ENCODE results near the gene STK33. TPM values are rescaled to one million over a fixed set of nuclear protein-coding genes. Genes with fewer than 3 reads are reported as not detected.
"Not testable (repeated sequence)": the region's sequence is repeated elsewhere in the genome, so short reads cannot be mapped to it uniquely, and the experiment has no call there.

STK33 gene
- total RNA-seq, 1 donor from 2014 or later: 0.40 TPM

DNA sequence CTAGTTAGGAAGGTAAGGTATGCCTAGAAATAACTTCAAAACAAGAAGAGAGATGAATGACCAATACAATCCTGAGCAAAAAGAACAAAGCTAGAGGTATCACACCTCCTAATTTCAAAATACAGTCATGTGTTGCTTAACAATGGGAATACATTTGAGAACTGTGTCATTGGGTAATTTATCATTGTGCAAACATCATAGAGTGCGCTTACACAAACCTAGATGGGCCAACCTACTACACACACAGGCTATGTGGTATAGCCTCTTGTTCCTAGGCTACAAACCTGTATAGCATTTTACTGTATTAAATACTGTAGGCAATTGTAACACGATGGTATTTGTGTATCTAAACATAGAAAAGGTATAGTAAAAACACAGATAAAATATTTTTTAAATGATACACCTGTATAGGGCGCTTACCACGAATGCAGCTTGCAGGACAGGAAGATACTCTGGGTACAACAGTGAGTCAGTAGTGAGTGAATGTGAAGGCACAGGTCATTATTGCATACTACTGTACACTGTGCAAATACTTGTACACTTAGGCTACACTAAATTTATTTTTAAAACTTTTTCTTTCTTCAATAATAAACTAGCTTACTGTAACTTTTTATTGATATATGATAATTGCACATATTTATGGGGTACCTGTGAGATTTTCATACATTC, 48.2 kb downstream of the STK33 start:
- no peak for ATAC-seq

DNA sequence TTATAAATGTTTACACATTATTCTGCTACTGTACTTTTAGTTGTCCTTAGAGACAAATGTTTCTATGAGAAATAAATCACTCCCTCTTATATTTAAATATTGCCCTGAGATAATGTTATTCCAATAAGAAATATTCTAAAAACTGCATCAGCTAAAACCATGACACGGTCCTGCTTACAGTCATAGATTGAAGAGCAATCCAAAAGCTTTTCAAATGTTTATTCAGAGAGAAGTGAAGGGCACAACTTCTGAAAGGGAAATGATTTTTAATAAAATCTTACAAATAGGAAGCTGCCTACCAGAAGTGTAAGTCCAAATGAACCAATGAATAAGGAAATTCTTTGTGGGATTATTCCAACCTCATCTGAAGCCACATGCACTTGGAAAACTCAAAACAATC, 49.2 kb downstream of the STK33 start:
- DNase-seq (ENCODE audit: low spot score): no peak
- ATAC-seq: no peak

More for the DNA sequence above, 48.2 kb downstream of the STK33 start:
- no peak for DNase-seq (ENCODE audit: low spot score)

DNA sequence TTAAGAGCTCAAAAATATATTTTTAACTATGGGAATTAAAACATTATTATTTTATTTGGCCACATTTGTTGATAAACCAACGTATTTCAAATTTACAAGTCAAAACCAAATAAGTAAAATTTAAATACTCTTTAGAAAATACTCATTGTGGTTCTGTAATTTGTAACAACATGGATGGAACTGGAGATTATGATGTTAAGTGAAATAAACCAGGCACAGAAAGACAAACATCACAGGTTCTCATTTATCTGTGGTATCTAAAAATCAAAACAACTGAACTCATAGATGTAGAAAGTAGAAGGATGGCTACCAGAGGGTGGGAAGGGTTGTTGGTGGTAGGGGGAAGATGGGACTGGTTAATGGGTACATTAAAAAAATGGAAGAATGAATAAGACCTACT, 50.8 kb downstream of the STK33 start:
- ATAC-seq: no peak
- no peak for DNase-seq (ENCODE audit: low spot score)

DNA sequence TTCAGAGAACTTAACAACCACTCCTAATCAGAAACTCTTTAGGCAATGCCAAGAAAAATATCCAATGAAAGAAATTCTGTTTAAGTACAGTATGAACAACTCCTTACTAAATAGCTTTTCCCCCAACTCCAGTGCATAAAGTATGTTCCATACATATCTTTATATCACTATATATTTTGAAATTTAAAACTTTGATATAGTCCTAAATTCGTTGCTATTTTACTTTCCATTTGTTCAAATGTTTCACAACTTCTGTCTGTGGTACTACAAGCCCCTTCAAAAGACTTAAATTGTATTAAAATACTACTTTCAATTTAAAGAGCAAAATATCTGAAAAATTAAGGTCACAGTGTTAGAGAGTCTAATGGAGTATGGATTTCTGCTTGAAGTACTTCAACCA, 52.6 kb downstream of the STK33 start:
- no peak for ATAC-seq
- no peak for DNase-seq (ENCODE audit: low spot score)

DNA sequence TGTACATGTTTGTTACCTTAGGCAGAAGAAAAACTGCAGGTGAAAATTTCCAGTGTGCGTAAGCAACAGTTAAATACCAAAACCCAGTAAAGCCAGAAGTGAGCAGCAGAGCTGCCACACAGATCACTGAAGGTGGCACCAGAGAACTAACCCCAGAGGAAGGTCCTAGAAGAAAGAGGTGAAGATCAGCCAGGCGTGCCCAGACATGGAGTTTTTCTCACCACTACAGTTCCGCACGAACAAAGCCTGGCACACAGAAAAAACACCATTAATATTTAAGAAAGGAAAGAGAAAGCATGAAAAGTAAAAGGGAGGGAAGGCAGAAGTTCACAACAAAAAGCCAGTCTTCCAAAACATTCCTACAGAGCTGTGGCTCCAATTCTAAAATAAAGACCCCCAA, 60.7 kb downstream of the STK33 start:
- no peak for ATAC-seq
- DNase-seq (ENCODE audit: low spot score): no peak

DNA sequence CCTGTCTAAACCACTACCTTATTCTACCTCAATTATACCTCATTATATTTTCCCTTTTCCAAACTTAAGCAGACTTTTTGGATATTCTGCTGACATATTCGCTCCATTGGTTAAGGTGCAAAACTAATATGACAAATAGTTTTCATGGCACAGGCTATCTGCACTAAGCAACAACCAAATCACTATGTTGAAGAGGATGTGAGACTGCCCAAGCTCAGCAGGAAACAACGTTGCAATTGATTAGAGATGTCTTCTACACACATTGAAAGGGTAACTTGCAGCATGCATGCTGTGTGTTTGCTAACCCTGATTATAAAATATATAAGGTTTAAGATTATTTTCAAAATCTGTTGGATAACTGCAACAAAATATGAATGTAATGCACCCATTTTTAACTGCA, 61.6 kb downstream of the STK33 start:
- DNase-seq (ENCODE audit: low spot score): no peak
- ATAC-seq: no peak

DNA sequence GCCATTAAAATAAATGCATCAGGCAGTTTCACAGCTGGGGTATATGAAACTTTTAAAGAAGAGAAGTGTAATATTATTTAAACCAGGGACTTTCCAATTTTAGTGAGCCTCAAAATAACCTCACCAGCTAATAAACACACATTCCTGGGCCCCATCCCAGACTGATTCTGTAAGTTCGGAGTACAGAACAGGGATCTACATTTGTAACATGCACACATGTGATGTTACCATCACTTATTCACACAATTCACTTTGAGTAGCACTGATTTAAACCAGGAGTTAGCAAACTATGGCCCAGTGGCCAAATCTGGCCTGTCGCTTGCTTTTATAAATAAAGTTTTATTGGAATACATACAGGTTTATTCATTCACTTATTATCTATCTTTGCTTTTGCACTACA, 62.0 kb downstream of the STK33 start:
- DNase-seq (ENCODE audit: low spot score) (no peak), ATAC-seq (no peak)

DNA sequence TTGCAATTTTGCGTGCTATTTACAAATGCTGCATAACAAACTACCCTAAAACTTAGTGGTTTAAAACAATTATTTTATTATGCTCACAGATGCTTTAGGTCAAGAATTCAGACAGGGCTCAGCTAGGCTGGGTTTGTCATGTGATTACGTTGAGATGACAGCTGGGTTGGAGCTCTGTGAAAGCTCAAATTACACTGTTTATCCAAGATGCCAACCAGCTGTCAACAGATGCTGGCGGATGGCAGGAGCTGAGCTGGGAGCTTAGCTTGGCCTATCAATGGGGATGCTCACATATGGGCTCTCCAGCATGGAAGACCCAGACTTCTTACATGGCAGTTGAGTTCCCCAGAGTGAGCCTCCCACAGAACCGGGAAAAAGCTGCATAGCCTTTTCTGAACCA, 62.7 kb downstream of the STK33 start:
- no peak for ATAC-seq
- DNase-seq (ENCODE audit: low spot score): no peak

DNA sequence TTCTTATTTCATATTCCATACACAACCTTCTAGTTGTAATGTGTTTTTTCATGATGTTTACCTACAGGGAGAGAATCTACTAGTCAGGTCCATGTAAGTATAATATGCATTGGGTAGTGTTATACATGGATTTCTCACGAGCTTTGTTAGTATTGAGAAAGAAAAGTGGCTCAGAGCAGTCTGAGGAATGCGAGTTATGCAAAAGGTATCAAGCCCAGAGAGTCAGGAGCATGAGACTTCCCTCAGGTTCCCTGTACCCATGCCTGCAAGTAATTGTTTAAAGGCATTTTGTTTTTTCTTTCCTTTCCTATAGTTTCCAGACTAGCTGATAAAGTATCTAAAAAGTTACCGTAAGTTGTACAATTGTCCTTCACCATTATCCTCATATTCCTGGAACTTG, 66.1 kb downstream of the STK33 start:
- ATAC-seq (no peak), DNase-seq (ENCODE audit: low spot score) (no peak)

DNA sequence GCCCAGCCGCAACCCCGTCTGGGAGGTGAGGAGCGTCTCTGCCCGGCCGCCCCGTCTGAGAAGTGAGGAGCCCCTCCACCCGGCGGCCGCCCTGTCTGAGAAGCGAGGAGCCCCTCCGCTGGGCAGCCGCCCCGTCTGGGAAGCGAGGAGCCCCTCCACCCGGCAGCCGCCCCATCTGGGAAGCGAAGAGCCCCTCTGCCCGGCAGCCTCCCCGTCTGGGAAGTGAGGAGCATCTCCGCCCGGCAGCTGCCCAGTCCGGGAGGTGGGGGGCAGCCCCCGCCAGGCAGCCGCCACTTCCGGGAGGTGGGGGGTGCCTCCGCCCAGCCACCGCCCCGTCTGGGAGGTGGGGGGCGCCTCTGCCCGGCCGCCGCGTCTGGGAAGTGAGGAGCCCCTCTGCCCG, 70.6 kb downstream of the STK33 start:
- DNase-seq (ENCODE audit: low spot score): no peak
- no peak for ATAC-seq

DNA sequence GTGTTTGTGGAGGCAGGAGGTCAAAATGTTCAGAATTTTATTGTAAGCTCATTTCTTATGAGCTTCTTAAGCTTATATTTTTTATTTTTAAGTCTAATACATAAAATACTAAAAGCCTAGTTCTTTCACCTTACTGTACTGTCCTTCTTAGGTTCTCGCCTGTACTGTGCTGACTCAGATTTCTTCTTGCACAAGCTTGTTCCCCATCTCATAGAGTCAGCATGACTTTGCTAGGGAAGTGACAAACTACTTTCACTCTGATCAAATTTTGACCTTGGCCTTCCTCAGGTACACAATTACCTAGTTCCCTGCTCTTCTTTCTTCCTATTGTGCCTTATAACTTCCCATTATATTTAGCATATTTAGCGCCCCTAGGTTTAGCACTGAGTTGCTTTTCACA, 81.5 kb downstream of the STK33 start:
- DNase-seq (ENCODE audit: low spot score): no peak
- ATAC-seq: no peak

DNA sequence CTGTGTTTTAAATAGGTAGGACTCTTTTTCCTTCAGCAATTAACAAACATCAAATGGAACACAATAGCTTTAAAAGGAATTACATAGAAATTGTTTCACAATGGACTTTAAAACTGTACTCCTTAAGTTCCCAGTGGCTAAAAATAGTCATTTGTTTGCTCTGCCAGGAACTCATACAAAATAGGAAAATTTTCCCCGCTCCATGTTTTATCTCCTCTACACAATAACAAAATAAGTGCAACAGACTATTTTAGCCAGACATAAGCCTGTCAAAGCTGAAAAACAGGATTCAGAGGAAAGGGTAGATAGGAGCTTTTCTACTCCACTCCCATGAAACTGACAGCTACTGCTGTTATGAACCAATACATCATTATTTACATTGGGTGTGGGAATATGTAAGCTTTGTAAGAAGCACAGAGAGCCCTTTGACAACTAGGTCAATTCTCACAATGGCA, 90.1 kb downstream of the STK33 start:
- no peak for DNase-seq (ENCODE audit: low spot score)
- no peak for ATAC-seq

DNA sequence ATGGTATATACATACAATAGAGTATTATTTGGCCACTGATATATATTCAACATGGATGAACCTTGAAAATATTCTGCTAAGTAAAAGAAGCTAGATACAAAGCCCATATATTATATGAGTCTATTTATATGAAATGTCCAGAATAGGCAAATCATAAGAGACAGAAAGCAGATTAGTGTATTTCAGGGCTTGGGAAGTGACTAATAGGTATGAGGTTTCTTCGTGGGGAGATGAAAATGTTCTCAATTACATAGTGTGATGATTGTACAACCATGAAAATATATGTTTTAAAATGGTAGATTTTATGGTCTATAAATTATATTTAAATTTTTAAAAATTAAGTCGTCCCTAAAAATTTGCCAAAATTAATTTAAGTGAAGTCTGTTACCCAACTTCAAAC, 92.2 kb downstream of the STK33 start:
- no peak for DNase-seq (ENCODE audit: low spot score)
- no peak for ATAC-seq

DNA sequence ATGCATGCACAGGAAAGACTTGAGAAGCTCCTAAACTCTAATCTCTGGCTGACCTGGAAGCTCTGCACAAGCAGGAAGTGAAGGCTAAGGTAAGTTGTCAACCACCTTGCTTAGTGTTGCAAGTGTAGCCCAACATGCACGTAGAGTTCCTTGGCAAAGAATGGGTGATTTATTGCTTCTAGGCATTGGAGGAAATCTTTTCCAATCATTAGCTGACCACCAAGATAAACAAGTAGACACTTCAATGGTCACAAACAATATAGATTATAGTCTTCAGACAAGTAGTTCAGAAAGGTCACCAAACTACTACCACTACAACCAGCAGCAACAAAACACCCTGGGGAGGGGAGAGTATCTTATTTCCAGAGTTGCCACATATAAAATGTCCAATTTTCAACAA, 105.6 kb downstream of the STK33 start:
- no peak for DNase-seq (ENCODE audit: low spot score)

DNA sequence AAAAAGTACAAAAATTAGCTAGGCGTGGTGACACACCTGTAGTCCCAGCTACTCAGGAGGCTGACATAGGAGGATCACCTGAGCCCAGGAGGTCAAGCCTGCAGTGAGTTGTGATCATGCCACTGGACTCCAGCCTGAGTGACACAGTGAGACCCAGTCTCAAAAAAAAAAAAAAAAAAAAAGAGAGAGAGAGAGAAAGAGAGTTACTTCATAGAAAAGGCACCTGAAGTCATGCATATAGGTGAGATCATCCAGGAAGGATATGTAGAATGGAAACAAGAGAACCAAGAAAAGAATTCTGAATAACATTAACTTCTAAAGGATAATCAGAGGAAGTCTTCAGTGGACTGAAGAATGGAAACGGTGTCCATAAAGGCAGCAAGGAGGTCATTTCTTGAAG, 106.8 kb downstream of the STK33 start:
- ATAC-seq (no peak), DNase-seq (ENCODE audit: low spot score) (no peak)

More for the DNA sequence above, 105.6 kb downstream of the STK33 start:
- ATAC-seq: no peak

DNA sequence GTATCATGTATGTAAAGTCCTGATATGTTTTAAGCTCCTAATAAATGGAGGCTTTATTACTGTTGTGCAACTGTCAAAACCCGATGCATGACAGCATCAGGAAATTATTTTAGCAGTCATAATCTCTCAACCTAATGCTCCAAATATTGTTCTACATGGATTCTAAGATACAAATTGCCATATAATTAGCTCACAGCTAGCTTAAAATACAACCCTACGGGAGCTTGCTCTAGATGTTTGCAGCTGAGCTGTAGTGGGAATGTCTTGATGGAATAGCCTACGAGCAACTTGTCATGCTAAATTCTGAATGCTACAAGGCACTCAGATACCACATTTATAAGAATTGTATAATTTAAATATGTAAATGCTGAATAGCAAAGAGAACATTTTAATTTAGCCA, 109.8 kb downstream of the STK33 start:
- ATAC-seq (no peak), DNase-seq (ENCODE audit: low spot score) (no peak)

DNA sequence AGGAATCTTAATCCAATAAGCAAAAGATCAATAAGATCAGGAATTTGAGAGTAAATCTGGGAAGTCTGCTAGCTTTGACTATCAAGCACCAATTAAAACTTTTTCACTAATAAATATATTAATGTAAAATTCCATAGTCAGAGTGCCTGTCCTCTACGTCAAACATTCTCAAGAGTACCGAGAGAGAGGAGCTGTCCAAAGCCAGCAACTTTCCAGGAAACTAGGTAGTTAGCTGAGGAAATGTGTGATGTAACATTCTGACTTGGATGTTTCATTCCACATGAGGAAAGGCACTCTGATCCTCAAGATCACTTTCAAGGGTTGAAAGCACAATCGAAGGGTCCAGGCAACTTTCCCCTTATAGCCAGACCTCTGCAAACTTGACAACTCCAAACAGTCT, 113.2 kb downstream of the STK33 start:
- ATAC-seq: no peak
- no peak for DNase-seq (ENCODE audit: low spot score)

DNA sequence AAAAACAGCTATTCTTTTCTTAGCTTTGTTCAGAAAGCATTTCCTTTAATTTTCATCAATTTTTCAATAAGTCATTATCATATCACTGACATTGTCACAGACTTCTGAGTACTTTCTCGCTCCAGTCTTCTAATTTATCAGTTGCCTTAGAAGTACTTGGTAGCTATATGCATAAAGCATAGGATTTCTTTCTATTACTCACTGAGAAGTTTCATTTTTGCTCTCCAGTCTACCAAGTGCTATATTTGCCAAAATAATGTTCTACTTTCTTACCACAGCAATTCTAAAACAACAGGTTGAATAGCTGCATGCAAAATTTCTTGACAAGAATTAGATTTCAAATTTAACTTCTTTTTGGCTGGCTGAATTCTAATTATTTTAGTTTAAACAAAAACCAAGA, 116.3 kb downstream of the STK33 start:
- no peak for ATAC-seq
- DNase-seq (ENCODE audit: low spot score): no peak

DNA sequence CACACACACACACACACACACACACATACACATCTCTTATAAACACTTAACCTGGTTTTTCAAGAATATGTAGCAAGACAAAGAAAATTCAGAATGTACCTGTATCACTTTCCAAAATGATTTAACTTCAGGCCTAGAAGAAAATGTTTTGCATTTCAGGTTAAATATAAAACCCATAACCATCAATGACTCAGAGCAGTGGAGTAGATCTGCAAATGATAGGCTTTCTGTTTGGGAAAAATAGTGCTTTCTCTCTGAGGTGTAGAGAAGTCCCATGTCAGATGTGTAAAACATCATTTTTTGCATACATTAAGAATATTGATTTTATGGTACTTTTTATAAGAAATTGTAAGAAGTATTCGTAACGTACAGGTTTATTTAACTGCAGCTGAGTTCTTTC, 116.9 kb downstream of the STK33 start:
- DNase-seq (ENCODE audit: low spot score) (no peak), ATAC-seq (no peak)

DNA sequence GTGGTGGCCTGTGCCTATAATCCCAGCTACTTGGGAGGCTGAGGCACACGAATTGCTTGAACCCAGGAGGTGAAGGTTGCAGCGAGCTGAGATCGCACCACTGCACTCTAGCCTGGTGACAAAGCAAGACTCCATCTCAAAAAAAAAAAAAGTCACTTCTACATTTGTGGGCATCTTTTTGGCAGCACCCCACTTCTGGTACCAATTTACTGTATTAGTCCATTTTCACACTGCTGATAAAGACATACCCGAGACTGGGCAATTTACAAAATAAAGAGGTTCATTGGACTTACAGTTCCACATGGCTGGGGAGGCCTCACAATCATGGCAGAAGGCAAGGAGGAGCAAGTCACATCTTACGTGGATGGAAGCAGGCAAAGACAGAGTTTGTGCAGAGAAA, 126.2 kb downstream of the STK33 start:
- not testable (repeated sequence) for ATAC-seq; DNase-seq (ENCODE audit: low spot score)

DNA sequence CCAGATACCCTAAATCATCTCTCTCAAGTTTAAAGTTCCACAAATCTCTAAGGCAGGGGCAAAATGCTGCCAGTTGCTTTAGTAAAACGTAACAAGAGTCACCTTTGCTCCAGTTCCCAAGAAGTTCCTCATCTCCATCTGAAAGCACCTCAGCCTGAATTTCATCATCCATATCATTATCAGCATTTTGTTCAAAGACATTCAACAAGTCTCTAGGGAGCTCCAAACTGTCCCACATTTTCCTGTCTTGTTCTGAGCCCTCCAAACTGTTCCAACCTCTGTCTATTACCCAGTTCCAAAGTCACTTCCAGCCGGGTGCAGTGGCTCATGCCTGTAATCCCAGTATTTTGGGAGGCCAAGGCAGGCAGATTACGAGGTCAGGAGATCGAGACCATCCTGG, 126.7 kb downstream of the STK33 start:
- ATAC-seq; DNase-seq (ENCODE audit: low spot score): not testable (repeated sequence)

DNA sequence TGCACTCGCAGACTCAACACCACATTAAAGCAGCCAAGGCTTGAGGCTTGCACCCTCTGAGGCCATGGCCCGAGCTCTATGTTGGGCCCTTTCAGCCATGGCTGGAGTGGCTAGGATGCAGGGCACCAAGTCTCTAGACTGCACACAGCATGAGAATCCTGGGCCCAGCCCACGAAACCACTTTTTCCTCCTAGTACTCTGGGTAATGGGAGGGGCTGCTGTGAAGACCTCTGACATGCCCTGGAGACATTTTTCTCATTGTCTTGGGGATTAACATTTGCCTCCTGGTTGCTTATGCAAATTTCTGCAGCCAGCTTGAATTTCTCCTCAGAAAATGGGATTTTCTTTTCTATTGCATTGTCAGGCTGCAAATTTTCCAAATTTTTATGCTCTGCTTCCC, 127.1 kb downstream of the STK33 start:
- DNase-seq (ENCODE audit: low spot score); ATAC-seq: not testable (repeated sequence)

DNA sequence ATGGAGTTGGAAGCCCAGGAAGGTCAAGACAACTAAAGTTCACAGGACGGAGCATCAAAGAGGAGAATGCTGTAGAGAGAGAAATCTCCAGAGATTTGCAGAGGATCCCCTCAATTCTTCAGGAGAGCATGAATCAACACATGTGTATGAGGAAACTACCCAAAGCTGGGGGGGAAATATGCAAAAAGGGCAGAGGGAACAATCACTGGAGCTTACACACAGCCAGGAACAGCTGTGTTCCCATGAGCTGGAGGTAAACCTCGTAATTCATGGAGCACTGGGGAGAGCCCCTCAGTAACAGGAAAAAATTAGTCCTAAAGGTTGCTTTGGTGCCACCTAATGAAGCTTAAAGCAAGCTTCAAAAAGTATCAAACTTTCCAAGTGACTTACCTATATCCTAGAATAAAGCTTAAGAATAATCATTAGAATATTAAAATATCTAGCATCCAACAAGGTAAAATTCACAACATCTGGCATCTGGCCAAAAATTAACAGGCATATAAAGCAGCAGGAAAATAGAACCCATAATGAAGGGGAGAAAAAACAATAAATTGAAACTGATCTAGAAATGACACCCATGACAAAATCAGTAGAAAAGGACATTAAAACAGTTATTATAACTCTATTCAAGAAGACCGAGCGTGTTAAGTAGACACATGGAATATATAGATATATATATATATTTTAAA, 134.2 kb downstream of the STK33 start:
- no peak for DNase-seq (ENCODE audit: low spot score)
- ATAC-seq: no peak
